Suprapubic skin (tissue), 3 donors: ENCODE measurements around the gene OLFML2A.

Source experiments
- EP300 ChIP-seq: sonication (generic); formaldehyde crosslinking; IDR thresholded peaks from one replicate; pipeline ENCODE4 v1.6.1; 2017; ENCODE audit warnings: antibody characterized with exemption
- POLR2A ChIP-seq, 2 donors: fragments of 450-650 bp; IDR thresholded peaks; one replicate each; pipeline ENCODE4 v1.6.1; 2017; ENCODE audit warnings: antibody characterized with exemption in 2 of 2, mild to moderate bottlenecking in 2 of 2, moderate library complexity in 2 of 2
- TF ChIP-seq, protein P1 (sequence below), 2 donors: fragments of 200-600 bp in 1 of 2; fragments of 450-650 bp in 1 of 2; sonication (generic) in 1 of 2; IDR thresholded peaks; one replicate each; pipeline ENCODE4 v1.5.1; 2016 to 2019; ENCODE audit warnings: antibody characterized with exemption in 2 of 2, mild to moderate bottlenecking in 1 of 2, moderate library complexity in 1 of 2

GRCh38 chr9:124742940-124743339 is 34.0 kb upstream of the OLFML2A start:
- TF ChIP-seq, protein P1, sequence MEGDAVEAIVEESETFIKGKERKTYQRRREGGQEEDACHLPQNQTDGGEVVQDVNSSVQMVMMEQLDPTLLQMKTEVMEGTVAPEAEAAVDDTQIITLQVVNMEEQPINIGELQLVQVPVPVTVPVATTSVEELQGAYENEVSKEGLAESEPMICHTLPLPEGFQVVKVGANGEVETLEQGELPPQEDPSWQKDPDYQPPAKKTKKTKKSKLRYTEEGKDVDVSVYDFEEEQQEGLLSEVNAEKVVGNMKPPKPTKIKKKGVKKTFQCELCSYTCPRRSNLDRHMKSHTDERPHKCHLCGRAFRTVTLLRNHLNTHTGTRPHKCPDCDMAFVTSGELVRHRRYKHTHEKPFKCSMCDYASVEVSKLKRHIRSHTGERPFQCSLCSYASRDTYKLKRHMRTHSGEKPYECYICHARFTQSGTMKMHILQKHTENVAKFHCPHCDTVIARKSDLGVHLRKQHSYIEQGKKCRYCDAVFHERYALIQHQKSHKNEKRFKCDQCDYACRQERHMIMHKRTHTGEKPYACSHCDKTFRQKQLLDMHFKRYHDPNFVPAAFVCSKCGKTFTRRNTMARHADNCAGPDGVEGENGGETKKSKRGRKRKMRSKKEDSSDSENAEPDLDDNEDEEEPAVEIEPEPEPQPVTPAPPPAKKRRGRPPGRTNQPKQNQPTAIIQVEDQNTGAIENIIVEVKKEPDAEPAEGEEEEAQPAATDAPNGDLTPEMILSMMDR (IDR thresholded peaks at IDR 0.05): no peak
- no peak for TF ChIP-seq EP300
- no peak for TF ChIP-seq POLR2A (IDR thresholded peaks at IDR 0.05)
